GM23338 (cell line): ENCODE results near the gene CEACAM16.

Experiments
- CREB1 ChIP-seq: fragments of 250-450 bp; sonication (Bioruptor Pico); IDR thresholded peaks from 2 replicates; pipeline ENCODE4 v1.5.0; 2020; ENCODE audit warnings: low read depth, mild to moderate bottlenecking, moderate library complexity
- CTCF ChIP-seq, 2 experiments: fragments of 200-600 bp in 1 of 2; sonication (generic) in 1 of 2; conservative IDR thresholded peaks; 2 replicates each; pipeline versions ENCODE4 v1.5.1 to v1.6.1; 2016 to 2017; ENCODE audit warnings: antibody characterized with exemption in 2 of 2, low read depth in 2 of 2, mild to moderate bottlenecking in 2 of 2, moderate library complexity in 1 of 2
- ETS1 ChIP-seq: IDR thresholded peaks from 2 replicates; pipeline ENCODE4 v1.6.1; 2016; ENCODE audit warnings: antibody characterized with exemption
- EZH2 ChIP-seq: fragments of 200-600 bp; sonication (generic); IDR thresholded peaks from one replicate; pipeline ENCODE4 v1.8.0; 2017; ENCODE audit warnings: antibody characterized with exemption, mild to moderate bottlenecking, low read depth; ENCODE audit not compliant: unreplicated experiment
- EZH2phosphoT487 ChIP-seq: fragments of 200-600 bp; sonication (generic); IDR thresholded peaks from one replicate; pipeline ENCODE4 v1.8.1; 2018; ENCODE audit warnings: antibody characterized with exemption; ENCODE audit not compliant: unreplicated experiment
- JUNB ChIP-seq: IDR thresholded peaks from one replicate; pipeline ENCODE4 v1.6.1; 2016; ENCODE audit warnings: antibody characterized with exemption; ENCODE audit not compliant: unreplicated experiment
- NANOG ChIP-seq: IDR thresholded peaks from 2 replicates; pipeline ENCODE4 v1.6.1; 2016; ENCODE audit warnings: antibody characterized with exemption, borderline replicate concordance
- POLR2AphosphoS5 ChIP-seq: IDR thresholded peaks from 2 replicates; pipeline ENCODE4 v1.6.1; 2016; ENCODE audit warnings: antibody characterized with exemption, low read depth
- REST ChIP-seq: IDR thresholded peaks from one replicate; pipeline ENCODE4 v1.6.1; 2018; ENCODE audit warnings: antibody characterized with exemption; ENCODE audit not compliant: unreplicated experiment
- ZNF114 ChIP-seq: fragments of 250-450 bp; sonication (Bioruptor Pico); IDR thresholded peaks from 2 replicates; pipeline ENCODE4 v1.5.0; 2020; ENCODE audit warnings: mild to moderate bottlenecking, moderate library complexity
- ZNF331 ChIP-seq: fragments of 250-450 bp; sonication (Bioruptor Pico); IDR thresholded peaks from 2 replicates; pipeline ENCODE4 v1.5.0; 2020; ENCODE audit warnings: low read depth, mild to moderate bottlenecking, moderate library complexity
- ZNF462 ChIP-seq: fragments of 250-450 bp; sonication (Bioruptor Pico); IDR thresholded peaks from 2 replicates; pipeline ENCODE4 v1.5.0; 2020; ENCODE audit warnings: mild to moderate bottlenecking, moderate library complexity

GRCh38 chr19:44738136-44738535, 39.2 kb downstream of the CEACAM16 start:
- TF ChIP-seq CTCF (conservative IDR thresholded peaks at IDR 0.05; ENCODE audit: low read depth in 2 of 2) = no peak
- TF ChIP-seq EZH2 = no peak
- TF ChIP-seq POLR2AphosphoS5 = no peak
- no peak for TF ChIP-seq EZH2phosphoT487
- TF ChIP-seq CREB1 (CRISPR knock-in tag) = no peak
- TF ChIP-seq ZNF114 (CRISPR knock-in tag) = no peak
- no peak for TF ChIP-seq REST
- TF ChIP-seq JUNB = no peak
- no peak for TF ChIP-seq ETS1
- TF ChIP-seq ZNF462 = no peak
- TF ChIP-seq ZNF331 = no peak
- TF ChIP-seq NANOG = no peak
